Hippocampal formation (tissue), 2 donors: ENCODE data around the gene FBXO33.
"Not testable (repeated sequence)": the region's sequence is repeated elsewhere in the genome, so short reads cannot be mapped to it uniquely, and the experiment has no call there.

Source experiments
- DNase-seq, 2 donors: peaks; one replicate each; lab custom pipeline; 2025; lab: John Stamatoyannopoulos, UW

The FBXO33 gene

DNA sequence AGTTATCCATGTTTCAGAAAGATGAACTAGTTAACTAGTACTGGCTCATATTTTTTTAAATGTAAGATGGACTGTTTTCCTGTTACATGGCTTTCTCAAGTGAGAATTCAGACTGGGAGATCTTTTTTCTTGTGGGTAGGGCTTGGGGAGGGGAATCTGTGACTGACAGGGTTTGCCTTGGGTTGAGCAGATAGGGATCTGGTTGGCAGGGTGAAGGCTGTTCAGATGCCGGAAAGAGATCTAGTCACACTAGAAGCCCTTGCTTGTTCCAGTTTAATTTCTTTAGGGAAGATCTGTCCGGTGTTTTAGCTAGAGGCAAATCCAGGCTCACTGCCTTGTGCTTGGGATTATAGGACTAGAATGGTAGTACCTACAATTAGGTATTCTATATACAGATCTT, 63.2 kb downstream of the FBXO33 start:
- no peak for DNase-seq

DNA sequence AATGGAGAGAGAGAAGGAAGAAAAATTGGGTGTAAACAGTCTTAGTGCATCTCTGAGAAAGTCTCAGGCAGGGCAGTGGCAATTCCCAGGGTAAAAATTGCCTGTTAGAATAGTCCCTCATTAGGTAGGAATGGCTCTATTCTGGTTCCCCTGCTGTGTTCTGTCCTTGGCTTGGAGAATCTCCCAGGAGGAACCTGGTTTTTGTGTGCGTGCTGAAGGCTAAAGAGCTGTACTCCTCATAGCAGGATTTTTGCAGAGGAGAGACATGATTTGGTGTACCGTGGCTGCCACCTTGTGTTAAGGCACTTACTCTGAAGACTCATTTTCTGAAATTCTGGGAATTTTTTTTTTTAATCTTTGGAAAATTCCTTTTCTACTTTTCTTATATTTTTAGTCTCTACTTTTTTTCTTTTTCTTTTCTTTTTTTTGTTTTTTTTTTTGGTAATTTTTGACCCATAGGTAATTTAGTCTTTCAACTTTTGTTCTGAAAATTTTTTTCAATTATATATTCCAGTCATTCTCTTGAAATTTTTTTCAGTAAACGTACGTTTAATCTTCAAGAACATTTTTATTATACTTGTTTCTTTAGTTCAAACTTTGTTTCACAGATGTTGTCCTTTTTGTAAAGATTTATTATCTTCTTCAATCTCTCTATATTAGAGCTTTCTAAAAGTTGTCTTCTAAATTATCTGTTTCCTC, 63.8 kb downstream of the FBXO33 start:
- DNase-seq: peak; percentile 15 to 55

DNA sequence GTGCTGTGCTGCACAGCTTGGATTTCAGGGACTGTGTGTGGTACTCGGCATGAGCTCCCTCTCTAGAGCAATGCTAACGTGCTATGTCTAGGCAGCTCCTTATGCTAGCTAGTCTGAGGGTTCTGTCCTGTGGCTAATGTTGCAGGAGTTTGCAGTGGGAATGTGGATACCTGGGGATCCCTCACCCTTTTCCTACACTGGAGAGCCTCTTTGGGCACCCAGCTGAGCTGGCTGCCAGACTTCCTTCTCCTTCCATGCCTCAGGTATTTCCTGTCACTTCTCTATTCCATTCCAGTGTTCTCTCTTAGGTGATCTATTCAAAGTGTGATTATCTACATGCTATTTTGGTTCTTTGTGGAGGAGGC, 64.9 kb downstream of the FBXO33 start:
- DNase-seq: no peak

DNA sequence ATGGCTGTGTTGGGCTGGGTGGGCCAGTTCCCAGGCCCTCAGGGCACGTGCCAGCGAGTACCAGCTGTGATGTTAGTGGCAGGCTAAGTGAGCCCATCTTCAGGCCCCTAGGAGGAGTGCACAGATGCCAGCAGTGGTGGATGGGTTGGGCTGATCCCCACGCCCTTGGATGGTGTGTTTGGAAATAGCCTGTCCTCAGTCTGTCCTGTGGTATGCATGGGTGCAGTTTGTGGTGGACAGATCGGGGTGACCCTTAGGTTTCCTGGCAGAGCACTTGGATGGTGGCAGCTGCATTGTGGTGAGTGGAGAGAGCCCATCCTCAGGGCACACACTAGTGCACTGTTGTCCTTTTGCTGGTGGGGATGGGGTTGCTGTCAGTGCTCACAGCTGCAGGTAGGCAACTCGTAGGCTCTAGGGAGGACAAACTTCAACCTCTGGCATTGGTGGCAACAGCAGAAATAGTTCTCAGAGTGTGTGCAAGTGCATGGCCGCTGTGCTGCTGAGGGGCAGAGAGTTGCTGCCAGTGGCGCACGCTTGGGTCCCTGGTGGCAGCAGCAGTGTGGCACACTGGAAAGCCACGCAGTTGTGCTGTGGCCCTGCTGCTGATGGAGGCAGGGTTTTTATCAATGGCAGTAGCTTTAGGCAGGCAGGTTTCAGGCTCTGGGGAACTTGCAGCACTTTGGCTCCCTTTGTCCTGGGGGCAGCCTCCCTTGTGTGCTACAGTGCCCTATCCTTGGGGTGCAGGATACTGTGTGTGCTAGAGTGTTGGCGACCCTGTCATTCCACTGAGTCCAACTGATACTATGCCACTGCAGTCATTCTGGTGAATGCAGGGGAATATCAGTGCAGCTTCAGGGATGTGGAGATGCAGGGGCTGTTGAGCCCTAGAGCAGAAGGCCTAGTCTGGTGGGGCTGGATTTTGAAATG, 65.5 kb downstream of the FBXO33 start:
- DNase-seq: no peak

DNA sequence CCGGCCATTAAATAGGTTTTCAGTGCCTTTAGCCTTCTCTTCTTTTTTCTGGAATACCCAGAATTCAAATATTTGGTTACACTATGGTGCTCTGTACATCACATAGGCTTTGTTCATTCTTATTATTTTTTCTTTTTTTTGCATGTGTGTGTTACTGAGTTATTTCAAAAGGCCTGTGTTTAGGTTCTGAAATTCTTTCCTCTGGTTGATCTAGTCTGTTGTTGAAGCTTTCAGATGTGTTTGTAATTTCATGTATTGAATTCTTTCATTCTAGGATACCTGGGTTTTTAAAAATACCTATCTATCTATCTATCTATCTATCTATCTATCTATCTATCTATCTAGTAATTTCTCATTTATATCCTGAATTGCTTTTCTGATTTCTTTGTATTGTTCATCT, 66.9 kb downstream of the FBXO33 start:
- DNase-seq: no peak

DNA sequence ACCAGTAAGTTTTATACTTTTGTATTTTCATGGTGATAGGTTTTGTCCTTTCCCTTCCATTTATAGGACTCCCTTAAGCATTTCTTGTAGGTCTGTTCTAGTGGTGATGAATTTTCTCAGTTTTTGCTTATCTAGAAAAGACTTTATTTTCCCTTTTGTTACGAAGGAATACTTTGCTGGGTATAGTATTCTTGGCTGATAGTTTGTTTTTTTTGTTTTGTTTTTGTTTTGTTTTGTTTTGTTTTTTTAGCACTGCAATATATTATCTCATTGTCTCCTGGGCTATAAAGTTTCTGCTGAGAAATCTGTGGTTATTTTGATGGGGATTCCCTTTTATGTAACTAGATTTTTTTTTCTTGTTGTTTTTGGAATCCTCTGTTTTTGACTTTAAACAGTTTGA, 67.7 kb downstream of the FBXO33 start:
- no peak for DNase-seq

DNA sequence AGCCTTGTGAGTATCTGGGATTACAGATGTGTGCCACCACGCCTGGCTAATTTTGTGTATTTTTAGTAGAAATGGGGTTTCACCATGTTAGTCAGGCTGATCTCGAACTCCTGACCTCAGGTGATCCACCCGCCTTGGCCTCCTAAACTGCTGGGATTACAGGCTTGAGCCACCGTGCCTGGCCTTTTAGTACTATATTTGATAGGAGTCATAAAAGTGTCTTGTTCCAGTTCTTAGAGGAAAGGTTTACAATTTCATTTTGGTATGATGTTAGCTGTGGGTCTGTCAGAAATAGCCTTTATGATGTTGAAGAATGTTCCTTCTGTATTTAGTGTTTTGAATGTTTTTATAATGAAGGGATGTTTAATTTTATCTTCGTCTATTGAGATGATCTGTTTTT, 70.7 kb downstream of the FBXO33 start:
- DNase-seq: not testable (repeated sequence)

DNA sequence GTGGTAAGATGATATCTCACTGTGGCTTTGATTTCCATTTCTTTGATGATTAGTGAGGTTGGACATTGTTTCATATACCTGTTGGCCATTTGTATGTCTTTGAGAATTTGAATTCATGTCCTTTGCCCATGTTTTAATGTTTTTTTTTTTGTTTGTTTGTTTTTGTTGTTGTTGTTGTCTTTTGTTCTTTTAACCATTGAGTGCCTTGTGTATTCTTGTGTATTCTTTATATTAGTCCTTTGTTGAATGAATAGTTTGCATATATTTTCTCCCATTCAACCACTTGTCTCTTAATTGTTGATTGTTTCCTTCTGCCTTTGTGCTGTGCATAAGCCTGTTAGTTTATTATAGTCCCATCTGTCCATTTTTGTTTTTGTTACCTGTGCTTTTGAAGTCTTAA, 71.9 kb downstream of the FBXO33 start:
- no peak for DNase-seq

DNA sequence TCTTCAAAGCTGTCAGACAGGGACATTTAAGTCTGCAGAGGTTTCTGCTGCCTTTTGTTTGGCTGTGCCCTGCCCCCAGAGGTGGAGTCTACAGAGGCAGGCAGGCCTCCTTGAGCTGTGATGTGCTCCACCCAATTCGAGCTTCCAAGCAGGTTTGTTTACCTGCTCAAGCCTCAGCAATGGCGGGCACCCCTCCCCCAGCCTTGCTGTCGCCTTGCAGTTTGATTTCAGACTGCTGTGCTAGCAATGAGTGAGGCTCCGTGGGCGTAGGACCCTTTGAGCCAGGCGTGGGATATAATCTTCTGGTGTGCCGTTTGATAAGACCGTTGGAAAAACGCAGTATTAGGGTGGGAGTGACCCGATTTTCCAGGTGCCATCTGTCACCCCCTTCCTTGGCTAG, 73.2 kb downstream of the FBXO33 start:
- DNase-seq: not testable (repeated sequence)

DNA sequence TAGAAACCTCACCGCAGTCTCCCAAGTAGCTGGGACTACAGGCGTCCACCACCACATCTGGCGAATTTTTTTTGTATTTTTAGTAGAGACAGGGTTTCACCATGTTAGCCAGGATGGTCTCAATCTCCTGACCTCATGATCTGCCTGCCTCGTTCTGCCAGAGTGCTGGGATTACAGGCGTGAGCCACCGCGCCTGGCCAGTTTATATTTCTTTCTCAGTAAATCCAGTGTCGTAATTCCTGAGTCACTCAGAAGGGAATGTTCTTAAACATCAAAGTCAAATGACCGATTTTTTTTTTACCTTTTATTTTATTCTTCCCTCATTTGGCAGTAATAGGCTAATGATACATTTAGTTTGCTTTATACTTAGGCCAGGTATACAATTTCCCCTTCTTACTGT, 80.5 kb downstream of the FBXO33 start:
- no peak for DNase-seq

DNA sequence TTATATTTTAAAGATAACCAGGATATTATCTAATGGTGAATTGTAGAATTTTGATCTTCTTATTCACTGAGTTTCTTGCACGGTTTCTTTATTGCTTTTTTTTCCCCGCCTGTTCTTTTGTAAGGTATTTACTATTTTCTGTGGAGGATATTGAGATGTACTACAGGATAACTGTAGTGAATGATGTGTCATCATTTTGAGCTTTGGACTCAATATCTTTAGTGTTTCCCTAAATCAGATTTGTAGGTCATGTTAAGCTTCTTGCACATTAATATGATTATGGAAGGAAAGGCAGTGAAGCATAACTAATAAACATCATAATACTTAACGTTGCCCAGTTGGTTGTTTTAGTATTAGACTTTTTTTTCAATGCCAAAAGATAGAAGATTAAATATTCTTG, 81.4 kb downstream of the FBXO33 start:
- no peak for DNase-seq
